Tibial nerve (tissue), 4 donors: ENCODE data around the gene ARHGEF33. TPM values are rescaled to one million over a fixed set of nuclear protein-coding genes. Genes with fewer than 3 reads are reported as not detected.

ENCODE experiments used
- DNase-seq, 2 donors: peaks; one replicate each; pipeline ENCODE4 v3.0.0-alpha.2; 2019; ENCODE audit warnings: low spot score in 2 of 2
- H3K27ac ChIP-seq, 4 donors: fragments of 200-600 bp; sonication (generic) in 3 of 4; one replicate each; pipeline ENCODE4 v1.5.1; 2017 to 2019; ENCODE audit warnings: mild to moderate bottlenecking in 1 of 4
- H3K27me3 ChIP-seq, 2 donors: fragments of 200-600 bp; sonication (generic) in 1 of 2; one replicate each; pipeline versions ENCODE4 v1.5.1 to v1.6.0; 2017 to 2019
- H3K36me3 ChIP-seq, 3 donors: fragments of 200-600 bp; sonication (generic); one replicate each; pipeline ENCODE4 v1.5.1; 2018 to 2019
- H3K4me1 ChIP-seq, 4 donors: fragments of 200-600 bp; sonication (generic) in 3 of 4; one replicate each; pipeline ENCODE4 v1.5.1; 2017 to 2019
- H3K4me3 ChIP-seq, 4 donors: fragments of 200-600 bp; sonication (generic) in 3 of 4; one replicate each; pipeline ENCODE4 v1.5.1; 2017 to 2019; ENCODE audit warnings: mild to moderate bottlenecking in 1 of 4, moderate library complexity in 1 of 4
- H3K9me3 ChIP-seq, 4 donors: fragments of 200-600 bp; sonication (generic) in 3 of 4; one replicate each; pipeline ENCODE4 v1.5.1; 2017 to 2019
- CTCF ChIP-seq, 5 experiments: fragments of 200-600 bp in 3 of 5; fragments of 450-650 bp in 2 of 5; sonication (generic) in 3 of 5; IDR thresholded peaks; one replicate each; pipeline ENCODE4 v1.5.1; 2016 to 2019; ENCODE audit warnings: antibody characterized with exemption in 5 of 5, mild to moderate bottlenecking in 3 of 5, moderate library complexity in 2 of 5
- EP300 ChIP-seq, 2 donors: sonication (generic); formaldehyde crosslinking; IDR thresholded peaks; one replicate each; pipeline ENCODE4 v1.6.1; 2017; ENCODE audit warnings: antibody characterized with exemption in 2 of 2, mild to moderate bottlenecking in 1 of 2
- POLR2A ChIP-seq, 2 donors: fragments of 450-650 bp; IDR thresholded peaks; one replicate each; pipeline ENCODE4 v1.6.1; 2017; ENCODE audit warnings: antibody characterized with exemption in 2 of 2, mild to moderate bottlenecking in 2 of 2, moderate library complexity in 2 of 2
- WGBS, 2 donors: methylation state at CpG; one replicate each; pipeline ENCODE4 v1.1.5; 2018; 5-methylcytosine and 5-hydroxymethylcytosine counted together
- total RNA-seq, 4 donors: library from RNA; depleted of rRNA; stranded (reverse); fragments of >200 nt; gene quantifications; one replicate each; pipeline ENCODE4 v1.1.0, GENCODE V29; 2016

ARHGEF33 gene
- total RNA-seq, 4 donors from 2014 or later, result 2.5 to 9.3 (median 4.1) TPM

- WGBS, 2 donors, result 62 to 67% methylated on average over 6 of the region's 6 CpGs
- no peaks in the 10 kb centered on the region for H3K36me3 ChIP-seq
- TF ChIP-seq CTCF (IDR thresholded peaks at IDR 0.05), result no peak
- TF ChIP-seq POLR2A (IDR thresholded peaks at IDR 0.05), result no peak
- no peak for TF ChIP-seq EP300 (IDR thresholded peaks at IDR 0.05)
- no peaks in the 10 kb centered on the region for H3K9me3 ChIP-seq
- H3K27ac ChIP-seq, result peak overlapping the region in 1 of 4 donors; percentile 45
- DNase-seq, result no peak
- H3K4me1 ChIP-seq, result peaks cover 0 to 5% (median 0%) of the 10 kb centered on the region in 4 donors
- no peak overlapping the region for H3K4me3 ChIP-seq
- no peaks in the 10 kb centered on the region for H3K27me3 ChIP-seq
Observed at GRCh38 chr2:38975042-38975441, 85.4 kb downstream of the ARHGEF33 start.

GRCh38 chr2:38977047-38977446 is 87.4 kb downstream of the ARHGEF33 start:
- TF ChIP-seq CTCF (IDR thresholded peaks at IDR 0.05) (no peak), POLR2A (IDR thresholded peaks at IDR 0.05) (no peak), EP300 (IDR thresholded peaks at IDR 0.05) (no peak)
- 95 to 99% methylated on average over 3 of the region's 3 CpGs for WGBS, 2 donors
- no peaks in the 10 kb centered on the region for H3K27me3 ChIP-seq

GRCh38 chr2:38978296-38978903 is 88.7 kb downstream of the ARHGEF33 start:
- no peaks in the 10 kb centered on the region for H3K9me3 ChIP-seq
- H3K27ac ChIP-seq, result no peak overlapping the region
- H3K27me3 ChIP-seq, result no peaks in the 10 kb centered on the region
- H3K4me3 ChIP-seq, result no peak overlapping the region
- no peak for TF ChIP-seq POLR2A (IDR thresholded peaks at IDR 0.05)
- TF ChIP-seq EP300 (IDR thresholded peaks at IDR 0.05), result no peak
- TF ChIP-seq CTCF (IDR thresholded peaks at IDR 0.05), result no peak
- WGBS, 2 donors, result 83 to 87% methylated on average over 5 of the region's 5 CpGs
- peaks cover 0 to 2% (median 0%) of the 10 kb centered on the region in 3 donors for H3K36me3 ChIP-seq
- H3K4me1 ChIP-seq, result peaks cover 0 to 5% (median 0%) of the 10 kb centered on the region in 4 donors
- no peak for DNase-seq

More at GRCh38 chr2:38977047-38977446, 87.4 kb downstream of the ARHGEF33 start:
- H3K27ac ChIP-seq, result no peak overlapping the region
- H3K4me3 ChIP-seq, result no peak overlapping the region
- DNase-seq, result no peak
- peaks cover 0 to 5% (median 0%) of the 10 kb centered on the region in 4 donors for H3K4me1 ChIP-seq
- H3K36me3 ChIP-seq, result no peaks in the 10 kb centered on the region
- no peaks in the 10 kb centered on the region for H3K9me3 ChIP-seq

- Histone ChIP-seq H3K4me3 (no peak overlapping the region), H3K4me1 (peaks cover 0 to 5% (median 0%) of the 10 kb centered on the region in 4 donors), H3K36me3 (peaks cover 0 to 7% (median 0%) of the 10 kb centered on the region in 3 donors), H3K27me3 (no peaks in the 10 kb centered on the region), H3K27ac (no peak overlapping the region), H3K9me3 (no peaks in the 10 kb centered on the region)
- TF ChIP-seq POLR2A (IDR thresholded peaks at IDR 0.05) (no peak), EP300 (IDR thresholded peaks at IDR 0.05) (no peak), CTCF (IDR thresholded peaks at IDR 0.05) (no peak)
- no peak for DNase-seq
- 93 to 98% methylated on average over 3 of the region's 3 CpGs for WGBS, 2 donors
Observed at GRCh38 chr2:38978908-38979307, 89.2 kb downstream of the ARHGEF33 start.

GRCh38 chr2:38981003-38981669 is 91.5 kb downstream of the ARHGEF33 start:
- H3K36me3 ChIP-seq, result peaks cover 0 to 27% (median 0%) of the 10 kb centered on the region in 3 donors
- H3K4me1 ChIP-seq, result no peaks in the 10 kb centered on the region
- no peak overlapping the region for H3K27ac ChIP-seq
- no peak for DNase-seq
- H3K27me3 ChIP-seq, result no peaks in the 10 kb centered on the region
- 75 to 86% methylated on average over 3 of the region's 3 CpGs for WGBS, 2 donors
- TF ChIP-seq CTCF (IDR thresholded peaks at IDR 0.05) (no peak), EP300 (IDR thresholded peaks at IDR 0.05) (no peak), POLR2A (IDR thresholded peaks at IDR 0.05) (no peak)
- H3K4me3 ChIP-seq, result no peak overlapping the region
- no peaks in the 10 kb centered on the region for H3K9me3 ChIP-seq
